ENCODE results near the gene ITGA2B. TPM values are rescaled to one million over a fixed set of nuclear protein-coding genes. Genes with fewer than 3 reads are reported as not detected.
A peak's percentile ranks its signal among the peaks of the same experiment; 100 is the strongest.
"Not testable (repeated sequence)": the region's sequence is repeated elsewhere in the genome, so short reads cannot be mapped to it uniquely, and the experiment has no call there.

ITGA2B gene
- total and polyA plus RNA-seq, 9 donors, result 1.7 to 4.1 (median 2.7) TPM

DNA sequence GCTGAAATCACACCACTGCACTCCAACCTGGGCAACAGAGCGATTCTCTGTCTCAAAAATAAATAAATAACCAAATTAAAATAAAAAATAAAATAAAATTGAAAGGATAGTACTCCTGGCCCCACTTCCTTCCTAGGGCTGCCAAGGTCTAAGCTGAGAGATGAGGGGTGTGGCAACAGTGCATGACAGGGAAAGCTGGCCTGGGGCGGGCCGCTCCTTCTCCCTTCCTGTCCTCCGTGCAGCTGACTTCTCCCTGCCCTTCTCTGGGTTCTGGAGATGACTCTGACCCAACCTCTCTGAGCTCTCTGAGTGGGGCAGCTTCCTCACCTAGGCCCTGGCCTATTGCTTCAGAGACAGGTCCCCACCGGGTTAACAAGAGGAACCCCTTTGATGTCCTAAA is 56.1 kb downstream of the ITGA2B start:
- DNase-seq, result no peak
- peaks cover 8% of the 10 kb centered on the region for H3K4me1 ChIP-seq (ENCODE audit: control insufficient read depth, insufficient read depth, low read length)
- no peak overlapping the region for H3K27ac ChIP-seq (ENCODE audit: low read length)
- 52% methylated on average over 4 of the region's 5 CpGs for WGBS (ENCODE audit: insufficient coverage)
- H3K27me3 ChIP-seq (ENCODE audit: control insufficient read depth, insufficient read depth, low read length), result peaks cover 5% of the 10 kb centered on the region
- no peak overlapping the region for H3K4me3 ChIP-seq (ENCODE audit: low read length)
- H3K9me3 ChIP-seq (replicated peaks; ENCODE audit: control insufficient read depth, low read depth, low read length), result no peaks in the 10 kb centered on the region
- H3K36me3 ChIP-seq (ENCODE audit: control insufficient read depth, insufficient read depth, low read length), result no peaks in the 10 kb centered on the region

DNA sequence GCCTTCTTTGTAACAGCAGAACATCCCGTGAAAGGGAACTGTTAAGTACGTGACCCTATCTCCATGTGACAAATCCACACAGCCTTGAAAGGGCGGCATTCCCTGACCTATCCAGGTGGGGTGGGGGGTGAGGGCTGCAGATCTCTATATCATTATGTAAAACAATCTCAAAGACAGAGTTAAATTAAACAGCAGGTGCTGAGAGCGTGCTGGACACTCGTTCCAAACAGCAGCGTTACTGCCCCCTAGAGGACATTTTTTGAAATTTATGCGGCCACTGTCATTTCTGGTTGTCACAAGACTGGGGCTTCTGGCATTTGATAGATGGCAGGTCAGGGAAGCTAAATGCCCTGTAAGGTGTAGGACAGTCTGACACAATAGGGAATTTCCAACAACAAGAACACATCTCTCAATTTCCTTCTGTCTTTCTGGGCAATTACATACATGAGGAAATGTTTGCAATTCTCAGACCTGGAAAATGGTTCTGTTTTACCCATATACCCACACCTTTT is 58.1 kb downstream of the ITGA2B start:
- peak; percentile 85 for DNase-seq
- Histone ChIP-seq H3K27ac (ENCODE audit: low read length) (no peak overlapping the region), H3K4me1 (ENCODE audit: control insufficient read depth, insufficient read depth, low read length) (peaks cover 12% of the 10 kb centered on the region), H3K9me3 (replicated peaks; ENCODE audit: control insufficient read depth, low read depth, low read length) (no peaks in the 10 kb centered on the region), H3K36me3 (ENCODE audit: control insufficient read depth, insufficient read depth, low read length) (no peaks in the 10 kb centered on the region), H3K4me3 (ENCODE audit: low read length) (no peak overlapping the region), H3K27me3 (ENCODE audit: control insufficient read depth, insufficient read depth, low read length) (peaks cover 3% of the 10 kb centered on the region)
- 0% methylated on average over 3 of the region's 7 CpGs for WGBS (ENCODE audit: insufficient coverage)

DNA sequence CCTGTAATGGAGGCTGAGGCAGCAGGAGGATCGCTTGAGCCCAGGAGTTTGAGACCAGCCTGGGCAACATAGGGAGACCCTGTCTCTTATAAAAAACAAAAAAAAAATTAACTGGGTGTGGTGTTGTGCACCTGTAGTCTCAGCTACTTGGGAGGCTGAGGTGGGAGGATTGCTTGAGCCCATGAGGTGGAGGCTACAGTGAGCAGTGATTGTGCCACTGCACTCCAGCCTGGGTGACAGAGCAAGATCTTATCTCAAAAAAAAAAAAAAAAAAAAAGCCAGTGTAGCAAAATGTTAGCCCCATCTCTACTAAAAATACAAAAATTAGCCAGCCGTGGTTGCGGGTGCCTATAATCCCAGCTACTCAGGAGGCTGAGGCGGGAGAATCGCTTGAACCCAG is 59.2 kb downstream of the ITGA2B start:
- no CpG with 5 or more reads among the region's 5 CpGs for WGBS (ENCODE audit: insufficient coverage)
- DNase-seq; H3K36me3 ChIP-seq (ENCODE audit: control insufficient read depth, insufficient read depth, low read length); H3K4me3 ChIP-seq (ENCODE audit: low read length); H3K27ac ChIP-seq (ENCODE audit: low read length); H3K27me3 ChIP-seq (ENCODE audit: control insufficient read depth, insufficient read depth, low read length); H3K9me3 ChIP-seq (replicated peaks; ENCODE audit: control insufficient read depth, low read depth, low read length): not testable (repeated sequence)
- peaks cover 22% of the 10 kb centered on the region for H3K4me1 ChIP-seq (ENCODE audit: control insufficient read depth, insufficient read depth, low read length)

DNA sequence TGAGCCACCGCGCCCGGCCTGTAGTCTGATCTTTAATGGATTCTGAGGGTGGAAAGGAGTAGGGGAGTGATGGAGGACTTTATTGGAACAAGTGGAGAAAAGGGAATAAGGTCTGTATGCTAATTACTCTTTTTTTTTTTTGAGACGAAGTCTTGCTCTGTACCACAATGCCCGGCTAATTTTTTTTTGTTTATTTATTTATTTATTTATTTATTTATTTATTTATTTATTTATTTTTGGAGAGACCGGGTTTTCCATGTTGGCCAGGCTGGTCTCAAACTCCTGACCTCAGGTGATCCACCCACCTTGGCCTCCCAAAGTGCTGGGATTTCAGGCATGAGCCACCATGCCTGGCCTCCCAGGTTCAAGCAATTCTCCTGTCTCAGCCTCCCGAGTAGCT is 59.9 kb downstream of the ITGA2B start:
- peaks cover 27% of the 10 kb centered on the region for H3K4me1 ChIP-seq (ENCODE audit: control insufficient read depth, insufficient read depth, low read length)
- WGBS (ENCODE audit: insufficient coverage), result 92% methylated on average over 4 of the region's 7 CpGs

GRCh38 chr17:44327715-44328449 is 61.6 kb downstream of the ITGA2B start:
- Histone ChIP-seq H3K27ac (ENCODE audit: low read length) (no peak overlapping the region), H3K4me1 (ENCODE audit: control insufficient read depth, insufficient read depth, low read length) (peaks cover 36% of the 10 kb centered on the region), H3K36me3 (ENCODE audit: control insufficient read depth, insufficient read depth, low read length) (no peaks in the 10 kb centered on the region), H3K4me3 (ENCODE audit: low read length) (no peak overlapping the region), H3K27me3 (ENCODE audit: control insufficient read depth, insufficient read depth, low read length) (no peaks in the 10 kb centered on the region), H3K9me3 (replicated peaks; ENCODE audit: control insufficient read depth, low read depth, low read length) (no peaks in the 10 kb centered on the region)
- WGBS (ENCODE audit: insufficient coverage), result 40% methylated on average over 1 of the region's 7 CpGs
- DNase-seq, result no peak

More for the DNA sequence above, 59.9 kb downstream of the ITGA2B start:
- H3K27ac ChIP-seq (ENCODE audit: low read length); H3K9me3 ChIP-seq (replicated peaks; ENCODE audit: control insufficient read depth, low read depth, low read length); H3K27me3 ChIP-seq (ENCODE audit: control insufficient read depth, insufficient read depth, low read length); DNase-seq; H3K4me3 ChIP-seq (ENCODE audit: low read length); H3K36me3 ChIP-seq (ENCODE audit: control insufficient read depth, insufficient read depth, low read length): not testable (repeated sequence)

GRCh38 chr17:44326861-44327444 is 62.5 kb downstream of the ITGA2B start:
- Histone ChIP-seq H3K9me3 (replicated peaks; ENCODE audit: control insufficient read depth, low read depth, low read length) (no peaks in the 10 kb centered on the region), H3K27ac (ENCODE audit: low read length) (peak overlapping the region; percentile 13), H3K36me3 (ENCODE audit: control insufficient read depth, insufficient read depth, low read length) (peaks cover 5% of the 10 kb centered on the region), H3K4me1 (ENCODE audit: control insufficient read depth, insufficient read depth, low read length) (peaks cover 36% of the 10 kb centered on the region), H3K4me3 (ENCODE audit: low read length) (no peak overlapping the region), H3K27me3 (ENCODE audit: control insufficient read depth, insufficient read depth, low read length) (no peaks in the 10 kb centered on the region)
- 15% methylated on average over 21 of the region's 31 CpGs for WGBS (ENCODE audit: insufficient coverage)
- DNase-seq, result peak; percentile 99

- peaks cover 27% of the 10 kb centered on the region for H3K36me3 ChIP-seq (ENCODE audit: control insufficient read depth, insufficient read depth, low read length)
- peak; percentile 97 for DNase-seq
- H3K27me3 ChIP-seq (ENCODE audit: control insufficient read depth, insufficient read depth, low read length), result no peaks in the 10 kb centered on the region
- H3K9me3 ChIP-seq (replicated peaks; ENCODE audit: control insufficient read depth, low read depth, low read length), result no peaks in the 10 kb centered on the region
- H3K4me3 ChIP-seq (ENCODE audit: low read length), result peak within 1 kb of the TSS; percentile 68
- H3K4me1 ChIP-seq (ENCODE audit: control insufficient read depth, insufficient read depth, low read length), result peaks cover 29% of the 10 kb centered on the region
- H3K27ac ChIP-seq (ENCODE audit: low read length), result peak within 1 kb of the TSS; percentile 94
- WGBS (ENCODE audit: insufficient coverage), result under 1% methylated on average over 85 of the region's 85 CpGs
Observed at GRCh38 chr17:44324571-44325275, 64.7 kb downstream of the ITGA2B start, which contains the start of gene SLC25A39. Gene SLC25A39, minus strand, starts transcription at chr17:44324823. Its CDS starts 1,261 bp downstream, at chr17:44323562.

DNA sequence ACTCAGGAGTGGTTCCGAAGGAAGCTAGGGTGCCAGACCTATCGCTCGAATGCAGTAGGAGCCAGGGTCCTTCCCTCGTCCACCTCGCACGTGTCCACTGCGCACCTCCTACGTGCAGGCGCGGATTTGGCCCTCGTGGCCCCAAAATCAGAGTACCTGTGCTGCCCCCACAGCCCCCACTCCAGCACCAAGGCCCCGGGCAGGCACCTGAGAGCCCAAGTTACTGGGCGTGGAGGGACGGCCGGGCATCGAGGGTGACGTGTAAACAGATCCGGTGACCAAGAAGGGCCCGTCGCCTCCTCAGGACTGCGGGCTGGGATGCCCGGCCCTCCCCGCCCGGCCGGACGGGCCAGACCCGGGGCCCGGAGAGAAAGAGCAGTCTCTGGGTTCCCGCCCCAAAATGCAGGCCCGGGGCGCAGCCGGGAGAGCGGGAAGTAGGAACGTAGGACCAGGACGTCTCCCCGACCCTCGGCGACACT is 65.3 kb downstream of the ITGA2B start:
- no peaks in the 10 kb centered on the region for H3K27me3 ChIP-seq (ENCODE audit: control insufficient read depth, insufficient read depth, low read length)
- H3K4me3 ChIP-seq (ENCODE audit: low read length), result peak overlapping the region; percentile 68
- no peak overlapping the region for H3K27ac ChIP-seq (ENCODE audit: low read length)
- DNase-seq, result no peak
- under 1% methylated on average over 38 of the region's 38 CpGs for WGBS (ENCODE audit: insufficient coverage)
- H3K9me3 ChIP-seq (replicated peaks; ENCODE audit: control insufficient read depth, low read depth, low read length), result no peaks in the 10 kb centered on the region
- peaks cover 33% of the 10 kb centered on the region for H3K36me3 ChIP-seq (ENCODE audit: control insufficient read depth, insufficient read depth, low read length)
- H3K4me1 ChIP-seq (ENCODE audit: control insufficient read depth, insufficient read depth, low read length), result peaks cover 29% of the 10 kb centered on the region

GRCh38 chr17:44323359-44324091 is 65.9 kb downstream of the ITGA2B start:
- Histone ChIP-seq H3K4me1 (ENCODE audit: control insufficient read depth, insufficient read depth, low read length) (peaks cover 29% of the 10 kb centered on the region), H3K36me3 (ENCODE audit: control insufficient read depth, insufficient read depth, low read length) (peaks cover 33% of the 10 kb centered on the region), H3K27ac (ENCODE audit: low read length) (no peak overlapping the region), H3K4me3 (ENCODE audit: low read length) (peak overlapping the region; percentile 68), H3K9me3 (replicated peaks; ENCODE audit: control insufficient read depth, low read depth, low read length) (no peaks in the 10 kb centered on the region), H3K27me3 (ENCODE audit: control insufficient read depth, insufficient read depth, low read length) (no peaks in the 10 kb centered on the region)
- no peak for DNase-seq
- 65% methylated on average over 17 of the region's 27 CpGs for WGBS (ENCODE audit: insufficient coverage)

Data from muscle of leg (tissue), 11 donors.